Testis (tissue), 3 donors: ENCODE results near the gene ZNF521. TPM values are rescaled to one million over a fixed set of nuclear protein-coding genes. Genes with fewer than 3 reads are reported as not detected.

ENCODE experiments used
- DNase-seq: peaks from one replicate; pipeline ENCODE4 v3.0.0-alpha.2; 2019
- H3K27ac ChIP-seq, 2 donors: fragments of 200-600 bp; sonication (generic); one replicate each; pipeline ENCODE4 v1.5.1; 2019
- H3K27me3 ChIP-seq: fragments of 200-600 bp; sonication (generic); one replicate; pipeline ENCODE4 v1.5.1; 2019
- H3K36me3 ChIP-seq: fragments of 200-600 bp; sonication (generic); one replicate; pipeline ENCODE4 v1.5.1; 2017; ENCODE audit warnings: low read depth; ENCODE audit errors: missing control alignments
- H3K4me1 ChIP-seq: fragments of 200-600 bp; sonication (generic); one replicate; pipeline ENCODE4 v1.5.1; 2019
- H3K4me3 ChIP-seq, 2 donors: fragments of 200-600 bp; sonication (generic); one replicate each; pipeline ENCODE4 v1.5.1; 2017 to 2019
- H3K9me3 ChIP-seq: fragments of 200-600 bp; sonication (generic); one replicate; pipeline ENCODE4 v1.5.1; 2017
- CTCF ChIP-seq, 3 experiments: fragments of 450-650 bp in 2 of 3; fragments of 200-600 bp in 1 of 3; sonication (generic) in 1 of 3; IDR thresholded peaks; one replicate each; pipeline ENCODE4 v1.5.1; 2016 to 2019; ENCODE audit warnings: antibody characterized with exemption in 3 of 3, mild to moderate bottlenecking in 2 of 3, moderate library complexity in 1 of 3
- POLR2A ChIP-seq: fragments of 450-650 bp; IDR thresholded peaks from one replicate; pipeline ENCODE4 v1.6.1; 2017; ENCODE audit warnings: antibody characterized with exemption, mild to moderate bottlenecking, moderate library complexity
- WGBS, 2 donors: methylation state at CpG; one replicate each; pipeline ENCODE4 v1.1.5; 2018; 5-methylcytosine and 5-hydroxymethylcytosine counted together
- intact Hi-C: fragments of 100-400 bp; cut with DNase I; formaldehyde crosslinking; loops from one replicate; pipeline ENCODE4 v1.15.1; 2023; ENCODE audit warnings: low total_unique reads
- polyA plus RNA-seq: library from polyadenylated mRNA; stranded (reverse); fragments of 350-450 nt; fragmentation: Illumina TruSeq; extraction: RNeasy Lipid Tissue Mini Kit (QIAGEN cat#74804); gene quantifications from one replicate; pipeline ENCODE4 v1.2.3, GENCODE V29; 2014; ENCODE audit warnings: low read depth, low replicate concordance; ENCODE audit not compliant: insufficient read depth
- total RNA-seq, 2 donors: library from RNA; depleted of rRNA; stranded (reverse); fragments of >200 nt; gene quantifications; one replicate each; pipeline ENCODE4 v1.2.3, GENCODE V29; 2016

Gene ZNF521
- total and polyA plus RNA-seq, 3 donors from 2014 or later: 8.7 to 46.9 (median 34.7) TPM

GRCh38 chr18:25234322-25234639 lies 117.7 kb downstream of the ZNF521 start:
- 90 to 97% methylated on average over 1 of the region's 1 CpG for WGBS, 2 donors
- no peaks in the 10 kb centered on the region for H3K27me3 ChIP-seq
- no peak overlapping the region for H3K4me3 ChIP-seq
- H3K36me3 ChIP-seq: no peaks in the 10 kb centered on the region
- H3K9me3 ChIP-seq: no peaks in the 10 kb centered on the region
- intact Hi-C loops: no loop called here
- H3K27ac ChIP-seq: peak overlapping the region in 1 of 2 donors; percentile 44
- no peak for DNase-seq
- H3K4me1 ChIP-seq: no peaks in the 10 kb centered on the region
- no peak for TF ChIP-seq CTCF (IDR thresholded peaks at IDR 0.05)
- no peak for TF ChIP-seq POLR2A

GRCh38 chr18:25233528-25234321 lies 118.2 kb downstream of the ZNF521 start:
- 35 to 44% methylated on average over 12 of the region's 12 CpGs for WGBS, 2 donors
- H3K36me3 ChIP-seq: no peaks in the 10 kb centered on the region
- no peak overlapping the region for H3K4me3 ChIP-seq
- no peak for DNase-seq
- intact Hi-C loops: no loop called here
- TF ChIP-seq POLR2A (no peak), CTCF (IDR thresholded peaks at IDR 0.05) (no peak)
- no peaks in the 10 kb centered on the region for H3K27me3 ChIP-seq
- H3K27ac ChIP-seq: peak overlapping the region in 1 of 2 donors; percentile 44
- no peaks in the 10 kb centered on the region for H3K9me3 ChIP-seq
- no peaks in the 10 kb centered on the region for H3K4me1 ChIP-seq

- Histone ChIP-seq H3K9me3 (no peaks in the 10 kb centered on the region), H3K4me3 (no peak overlapping the region), H3K27ac (peak overlapping the region in 1 of 2 donors; percentile 51), H3K4me1 (no peaks in the 10 kb centered on the region), H3K27me3 (no peaks in the 10 kb centered on the region), H3K36me3 (no peaks in the 10 kb centered on the region)
- intact Hi-C loops: no loop called here
- DNase-seq: no peak
- WGBS, 2 donors: 64 to 69% methylated on average over 5 of the region's 5 CpGs
- TF ChIP-seq CTCF (IDR thresholded peaks at IDR 0.05) (no peak), POLR2A (no peak)
Observed at GRCh38 chr18:25231327-25231691, 120.7 kb downstream of the ZNF521 start.

- Histone ChIP-seq H3K27ac (peak overlapping the region in 1 of 2 donors; percentile 51), H3K27me3 (no peaks in the 10 kb centered on the region), H3K9me3 (no peaks in the 10 kb centered on the region), H3K36me3 (no peaks in the 10 kb centered on the region), H3K4me3 (no peak overlapping the region), H3K4me1 (no peaks in the 10 kb centered on the region)
- 44 to 46% methylated on average over 8 to 10 of the region's 10 CpGs for WGBS, 2 donors
- TF ChIP-seq CTCF (IDR thresholded peaks at IDR 0.05) (no peak), POLR2A (no peak)
- intact Hi-C loops: no loop called here
- peak; percentile 67 for DNase-seq
Observed at GRCh38 chr18:25230658-25231326, 121.2 kb downstream of the ZNF521 start.
